Testis (tissue), 3 donors: Measurements from ENCODE around the gene PLEKHN1. TPM values are rescaled to one million over a fixed set of nuclear protein-coding genes. Genes with fewer than 3 reads are reported as not detected.

Experiments
- DNase-seq: peaks from one replicate; pipeline ENCODE4 v3.0.0-alpha.2; 2019
- H3K27ac ChIP-seq, 2 donors: fragments of 200-600 bp; sonication (generic); one replicate each; pipeline ENCODE4 v1.5.1; 2019
- H3K27me3 ChIP-seq: fragments of 200-600 bp; sonication (generic); one replicate; pipeline ENCODE4 v1.5.1; 2019
- H3K36me3 ChIP-seq: fragments of 200-600 bp; sonication (generic); one replicate; pipeline ENCODE4 v1.5.1; 2017; ENCODE audit warnings: low read depth; ENCODE audit errors: missing control alignments
- H3K4me1 ChIP-seq: fragments of 200-600 bp; sonication (generic); one replicate; pipeline ENCODE4 v1.5.1; 2019
- H3K4me3 ChIP-seq, 2 donors: fragments of 200-600 bp; sonication (generic); one replicate each; pipeline ENCODE4 v1.5.1; 2017 to 2019
- H3K9me3 ChIP-seq: fragments of 200-600 bp; sonication (generic); one replicate; pipeline ENCODE4 v1.5.1; 2017
- POLR2A ChIP-seq: fragments of 450-650 bp; IDR thresholded peaks from one replicate; pipeline ENCODE4 v1.6.1; 2017; ENCODE audit warnings: antibody characterized with exemption, mild to moderate bottlenecking, moderate library complexity
- WGBS, 2 donors: methylation state at CpG; one replicate each; pipeline ENCODE4 v1.1.5; 2018; 5-methylcytosine and 5-hydroxymethylcytosine counted together
- intact Hi-C: fragments of 100-400 bp; cut with DNase I; formaldehyde crosslinking; loops from one replicate; pipeline ENCODE4 v1.15.1; 2023; ENCODE audit warnings: low total_unique reads
- polyA plus RNA-seq: library from polyadenylated mRNA; stranded (reverse); fragments of 350-450 nt; fragmentation: Illumina TruSeq; extraction: RNeasy Lipid Tissue Mini Kit (QIAGEN cat#74804); gene quantifications from one replicate; pipeline ENCODE4 v1.2.3, GENCODE V29; 2014; ENCODE audit warnings: low read depth, low replicate concordance; ENCODE audit not compliant: insufficient read depth
- total RNA-seq, 2 donors: library from RNA; depleted of rRNA; stranded (reverse); fragments of >200 nt; gene quantifications; one replicate each; pipeline ENCODE4 v1.2.3, GENCODE V29; 2016
- TF ChIP-seq, protein P1 (sequence below), 3 experiments: fragments of 450-650 bp in 2 of 3; fragments of 200-600 bp in 1 of 3; sonication (generic) in 1 of 3; IDR thresholded peaks; one replicate each; pipeline ENCODE4 v1.5.1; 2016 to 2019; ENCODE audit warnings: antibody characterized with exemption in 3 of 3, mild to moderate bottlenecking in 2 of 3, moderate library complexity in 1 of 3

Gene PLEKHN1
- total and polyA plus RNA-seq, 3 donors from 2014 or later: 0.21 to 0.56 (median 0.47) TPM

- WGBS, 2 donors: 7% methylated on average over 47 of the region's 72 CpGs; no CpG with 5 or more reads in 1 of the 2 donors
- TF ChIP-seq, protein P1, sequence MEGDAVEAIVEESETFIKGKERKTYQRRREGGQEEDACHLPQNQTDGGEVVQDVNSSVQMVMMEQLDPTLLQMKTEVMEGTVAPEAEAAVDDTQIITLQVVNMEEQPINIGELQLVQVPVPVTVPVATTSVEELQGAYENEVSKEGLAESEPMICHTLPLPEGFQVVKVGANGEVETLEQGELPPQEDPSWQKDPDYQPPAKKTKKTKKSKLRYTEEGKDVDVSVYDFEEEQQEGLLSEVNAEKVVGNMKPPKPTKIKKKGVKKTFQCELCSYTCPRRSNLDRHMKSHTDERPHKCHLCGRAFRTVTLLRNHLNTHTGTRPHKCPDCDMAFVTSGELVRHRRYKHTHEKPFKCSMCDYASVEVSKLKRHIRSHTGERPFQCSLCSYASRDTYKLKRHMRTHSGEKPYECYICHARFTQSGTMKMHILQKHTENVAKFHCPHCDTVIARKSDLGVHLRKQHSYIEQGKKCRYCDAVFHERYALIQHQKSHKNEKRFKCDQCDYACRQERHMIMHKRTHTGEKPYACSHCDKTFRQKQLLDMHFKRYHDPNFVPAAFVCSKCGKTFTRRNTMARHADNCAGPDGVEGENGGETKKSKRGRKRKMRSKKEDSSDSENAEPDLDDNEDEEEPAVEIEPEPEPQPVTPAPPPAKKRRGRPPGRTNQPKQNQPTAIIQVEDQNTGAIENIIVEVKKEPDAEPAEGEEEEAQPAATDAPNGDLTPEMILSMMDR (IDR thresholded peaks at IDR 0.05): no peak
- no peak for TF ChIP-seq POLR2A
- peak within 1 kb of the TSS; percentile 51 to 56 for H3K4me3 ChIP-seq
- no peaks in the 10 kb centered on the region for H3K9me3 ChIP-seq
- intact Hi-C loops: no loop called here
- DNase-seq: peak; percentile 89
- H3K36me3 ChIP-seq: no peaks in the 10 kb centered on the region
- no peak within 1 kb of the TSS for H3K27ac ChIP-seq
- H3K27me3 ChIP-seq: no peaks in the 10 kb centered on the region
- peaks cover 26% of the 10 kb centered on the region for H3K4me1 ChIP-seq
These were observed 42.9 kb upstream of the PLEKHN1 start, which contains the start of gene SAMD11 for GRCh38 chr1:923131-923990. TSS of gene SAMD11 (plus strand) at chr1:923923. CDS start at chr1:924432, 509 bp downstream.

GRCh38 chr1:923991-924655, 42.2 kb upstream of the PLEKHN1 start:
- H3K27ac ChIP-seq: no peak overlapping the region
- no peaks in the 10 kb centered on the region for H3K27me3 ChIP-seq
- peaks cover 26% of the 10 kb centered on the region for H3K4me1 ChIP-seq
- no peaks in the 10 kb centered on the region for H3K9me3 ChIP-seq
- H3K36me3 ChIP-seq: no peaks in the 10 kb centered on the region
- H3K4me3 ChIP-seq: peak overlapping the region; percentile 51 to 56
- 0% methylated on average over 91 of the region's 98 CpGs; no CpG with 5 or more reads in 1 of the 2 donors for WGBS, 2 donors
- no peak for DNase-seq
- intact Hi-C loops: no loop called here
- no peak for TF ChIP-seq POLR2A
- TF ChIP-seq, protein P1 (IDR thresholded peaks at IDR 0.05): no peak

DNA sequence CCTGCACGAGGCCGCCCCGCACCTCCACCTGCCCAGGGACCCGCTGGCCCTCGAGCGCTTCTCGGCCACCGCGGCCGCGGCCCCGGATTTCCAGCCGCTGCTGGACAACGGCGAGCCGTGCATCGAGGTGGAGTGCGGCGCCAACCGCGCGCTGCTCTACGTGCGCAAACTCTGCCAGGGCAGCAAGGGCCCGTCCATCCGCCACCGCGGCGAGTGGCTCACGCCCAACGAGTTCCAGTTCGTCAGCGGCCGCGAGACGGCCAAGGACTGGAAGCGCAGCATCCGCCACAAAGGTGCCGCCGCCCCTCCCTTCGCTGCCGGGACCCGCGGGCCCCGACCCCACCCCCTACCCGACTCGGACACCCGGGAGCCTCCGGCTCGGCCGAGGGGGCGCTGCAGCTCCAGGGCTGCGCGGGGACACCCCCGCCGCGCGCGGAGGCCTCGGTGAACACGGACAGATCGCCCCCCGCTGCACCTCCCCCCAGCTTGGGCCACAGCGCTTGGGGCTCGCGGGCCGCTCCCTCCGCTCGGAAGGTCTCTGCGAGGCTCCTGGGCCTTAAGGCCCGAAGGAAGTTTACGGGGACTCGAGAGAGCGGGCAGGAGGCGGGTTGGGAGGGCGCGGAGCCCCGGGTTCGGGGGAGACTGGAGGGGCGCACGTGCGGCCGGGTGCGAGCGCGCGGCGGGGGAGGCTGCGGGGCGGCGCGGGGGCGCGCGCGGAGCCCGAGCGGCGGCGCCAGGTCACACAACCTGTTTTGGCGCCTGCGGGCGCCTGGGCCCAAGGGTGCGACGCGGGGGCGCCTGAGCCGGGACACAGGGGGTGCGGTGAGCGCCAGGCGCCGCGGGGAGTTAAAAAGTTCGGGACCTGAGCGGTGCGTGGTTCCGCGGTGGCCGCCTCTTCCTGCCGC, 41.4 kb upstream of the PLEKHN1 start:
- peak overlapping the region; percentile 51 to 56 for H3K4me3 ChIP-seq
- H3K27ac ChIP-seq: no peak overlapping the region
- H3K9me3 ChIP-seq: no peaks in the 10 kb centered on the region
- no peaks in the 10 kb centered on the region for H3K27me3 ChIP-seq
- H3K36me3 ChIP-seq: no peaks in the 10 kb centered on the region
- peak; percentile 47 for DNase-seq
- 2% methylated on average over 90 of the region's 120 CpGs; no CpG with 5 or more reads in 1 of the 2 donors for WGBS, 2 donors
- intact Hi-C loops: no loop called here
- peaks cover 26% of the 10 kb centered on the region for H3K4me1 ChIP-seq
- TF ChIP-seq, protein P1 (IDR thresholded peaks at IDR 0.05): no peak
- no peak for TF ChIP-seq POLR2A

DNA sequence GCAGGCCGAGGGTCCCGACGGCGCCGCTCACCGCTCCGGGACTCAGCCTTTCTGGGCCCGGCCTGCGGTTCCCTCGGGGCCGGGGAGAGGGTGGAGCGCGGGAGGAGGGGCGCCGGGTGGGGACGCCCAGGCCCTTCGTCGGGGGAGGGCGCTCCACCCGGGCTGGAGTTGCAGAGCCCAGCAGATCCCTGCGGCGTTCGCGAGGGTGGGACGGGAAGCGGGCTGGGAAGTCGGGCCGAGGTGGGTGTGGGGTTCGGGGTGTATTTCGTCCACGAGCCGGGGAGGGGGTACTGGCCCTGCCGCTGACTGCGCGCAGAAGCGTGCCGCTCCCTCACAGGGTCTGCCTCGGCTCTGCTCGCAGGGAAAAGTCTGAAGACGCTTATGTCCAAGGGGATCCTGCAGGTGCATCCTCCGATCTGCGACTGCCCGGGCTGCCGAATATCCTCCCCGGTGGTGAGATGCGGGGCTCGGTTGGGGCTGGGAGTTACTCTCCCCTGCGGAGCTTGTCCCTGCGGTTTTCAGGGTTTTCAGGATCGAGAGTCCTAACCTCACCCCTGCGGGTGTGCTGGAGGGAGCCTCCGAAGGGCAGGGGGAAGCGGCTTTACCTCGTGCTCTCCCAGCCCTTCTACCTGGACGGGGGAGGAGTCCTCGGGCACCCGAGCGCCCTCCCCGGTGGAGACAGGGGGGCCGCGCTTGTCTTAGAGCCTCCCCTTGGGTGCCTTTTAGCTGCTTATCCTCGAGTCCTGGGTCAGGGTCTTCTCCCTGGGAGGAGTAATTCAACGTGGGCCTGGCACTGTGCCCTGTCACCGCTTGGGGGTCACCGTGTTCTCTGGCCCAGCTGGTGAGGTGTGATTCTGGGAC, 40.5 kb upstream of the PLEKHN1 start:
- no peaks in the 10 kb centered on the region for H3K36me3 ChIP-seq
- H3K4me1 ChIP-seq: peaks cover 22% of the 10 kb centered on the region
- DNase-seq: no peak
- 8% methylated on average over 63 of the region's 65 CpGs; no CpG with 5 or more reads in 1 of the 2 donors for WGBS, 2 donors
- H3K4me3 ChIP-seq: peak overlapping the region; percentile 39 to 51
- TF ChIP-seq, protein P1 (IDR thresholded peaks at IDR 0.05): no peak
- TF ChIP-seq POLR2A: no peak
- intact Hi-C loops: no loop called here
- H3K9me3 ChIP-seq: no peaks in the 10 kb centered on the region
- no peaks in the 10 kb centered on the region for H3K27me3 ChIP-seq
- no peak overlapping the region for H3K27ac ChIP-seq
